B cell (primary cell): Measurements from ENCODE around the gene IFIT2. TPM values are rescaled to one million over a fixed set of nuclear protein-coding genes. Genes with fewer than 3 reads are reported as not detected.
A peak's percentile ranks its signal among the peaks of the same experiment; 100 is the strongest.

Experiments used
- ATAC-seq: fragments of 200-7000 bp; cut with Tn5 transposase; one replicate; pipeline ENCODE4 v1.10.0; 2021; ENCODE audit warnings: low read depth, mild to moderate bottlenecking, moderate number of reproducible peaks, moderate library complexity
- CTCF ChIA-PET: fragments of 350-600 bp; sonication (Branson Sonifier 250); formaldehyde crosslinking; loops from one replicate; lab custom pipeline; 2021; ENCODE audit warnings: antibody characterized with exemption, inconsistent platforms; lab: Charles Lee
- POLR2A ChIA-PET: fragments of 350-600 bp; sonication (Branson Sonifier 250); formaldehyde crosslinking; loops from one replicate; lab custom pipeline; 2021; ENCODE audit warnings: antibody characterized with exemption; lab: Charles Lee
- DNase-seq: peaks from one replicate; pipeline ENCODE4 v3.0.0; 2013
- H2AFZ ChIP-seq: 2 replicates; pipeline ENCODE4 v1.6.1; 2012; ENCODE audit warnings: mild to moderate bottlenecking, low read depth, low read length; ENCODE audit not compliant: insufficient read depth, poor library complexity, severe bottlenecking
- H3K27ac ChIP-seq, 2 donors: 1 replicate in 1 of 2; 2 replicates in 1 of 2; pipeline ENCODE4 v1.5.1; 2012 to 2013; ENCODE audit warnings: low read length in 2 of 2, mild to moderate bottlenecking in 2 of 2, moderate library complexity in 1 of 2
- H3K27me3 ChIP-seq, 4 experiments: fragments of 200-600 bp in 1 of 4; sonication (generic) in 1 of 4; replicated peaks in 1 of 4; 1 replicate in 2 of 4; 2 replicates in 2 of 4; pipeline versions ENCODE4 v1.6.1 to v1.7.0; 2013 to 2016; ENCODE audit warnings: low read length in 3 of 4, mild to moderate bottlenecking in 2 of 4, mixed read lengths in 1 of 4, moderate library complexity in 1 of 4; ENCODE audit not compliant: insufficient read depth in 4 of 4, control insufficient read depth in 3 of 4; ENCODE audit errors: control extremely low read depth in 1 of 4
- H3K36me3 ChIP-seq, 2 experiments: replicated peaks in 1 of 2; 1 replicate in 1 of 2; 2 replicates in 1 of 2; pipeline versions ENCODE4 v1.6.1 to v1.7.1; 2013; ENCODE audit warnings: low read length in 1 of 2; ENCODE audit not compliant: insufficient read depth in 2 of 2, control insufficient read depth in 1 of 2; ENCODE audit errors: control extremely low read depth in 1 of 2, extremely low read depth in 1 of 2
- H3K4me1 ChIP-seq, 2 donors: fragments of 200-600 bp in 1 of 2; sonication (generic) in 1 of 2; 1 replicate in 1 of 2; 2 replicates in 1 of 2; pipeline versions ENCODE4 v1.5.1 to v1.6.1; 2013 to 2017; ENCODE audit warnings: low read length in 2 of 2; ENCODE audit not compliant: control insufficient read depth in 2 of 2, insufficient read depth in 2 of 2
- H3K4me2 ChIP-seq: replicated peaks from 2 replicates; pipeline ENCODE3; 2012; ENCODE audit warnings: mild to moderate bottlenecking, low read depth, low read length; ENCODE audit not compliant: poor library complexity, severe bottlenecking
- H3K4me3 ChIP-seq, 5 experiments: fragments of 200-600 bp in 1 of 5; sonication (generic) in 1 of 5; 1 replicate in 3 of 5; 2 replicates in 2 of 5; pipeline versions ENCODE4 v1.5.1 to v1.7.0; 2011 to 2016; ENCODE audit warnings: low read length in 4 of 5, mild to moderate bottlenecking in 4 of 5, low read depth in 2 of 5, control low read depth in 1 of 5, moderate library complexity in 1 of 5; ENCODE audit not compliant: insufficient read depth in 1 of 5; ENCODE audit errors: control extremely low read depth in 1 of 5, extremely low read depth in 1 of 5
- H3K79me2 ChIP-seq: fragments of 200-600 bp; sonication (generic); one replicate; pipeline ENCODE4 v1.6.0; 2016; ENCODE audit warnings: low read length; ENCODE audit not compliant: control insufficient read depth, insufficient read depth
- H3K9ac ChIP-seq: fragments of 200-600 bp; sonication (generic); 2 replicates; pipeline ENCODE4 v1.6.1; 2017; ENCODE audit warnings: mild to moderate bottlenecking, low read length, moderate library complexity
- H3K9me3 ChIP-seq, 3 donors: one replicate each; pipeline versions ENCODE4 v1.6.1 to v1.7.1; 2013; ENCODE audit warnings: low read length in 2 of 3; ENCODE audit not compliant: control insufficient read depth in 2 of 3, insufficient read depth in 1 of 3; ENCODE audit errors: control extremely low read depth in 1 of 3
- H4K20me1 ChIP-seq: 2 replicates; pipeline ENCODE4 v1.6.0; 2012; ENCODE audit warnings: mild to moderate bottlenecking, low read length; ENCODE audit not compliant: insufficient read depth, control insufficient read depth, poor library complexity, severe bottlenecking
- H3K27ac Mint-ChIP-seq: one replicate; pipeline ENCODE4 v1.8.0; 2021; ENCODE audit warnings: mixed read lengths
- H3K27me3 Mint-ChIP-seq: one replicate; pipeline ENCODE4 v1.8.0; 2021; ENCODE audit warnings: mixed read lengths
- H3K4me1 Mint-ChIP-seq: one replicate; pipeline ENCODE4 v1.8.0; 2021; ENCODE audit warnings: mixed read lengths
- H3K4me3 Mint-ChIP-seq: one replicate; pipeline ENCODE4 v1.8.0; 2021; ENCODE audit warnings: mixed read lengths
- H3K9me3 Mint-ChIP-seq: one replicate; pipeline ENCODE4 v1.8.0; 2022; ENCODE audit warnings: mixed read lengths; ENCODE audit not compliant: insufficient read depth
- EZH2 ChIP-seq: IDR thresholded peaks from 2 replicates; pipeline ENCODE4 v1.6.1; 2012; ENCODE audit warnings: borderline replicate concordance, low read depth, mild to moderate bottlenecking, moderate library complexity, low read length; ENCODE audit not compliant: insufficient read depth, poor library complexity, severe bottlenecking
- WGBS: methylation state at CpG from one replicate; pipeline ENCODE4 v1.1.5; 2013; ENCODE audit warnings: missing lambda C conversion rate; ENCODE audit not compliant: insufficient coverage; 5-methylcytosine and 5-hydroxymethylcytosine counted together
- intact Hi-C: fragments of 100-400 bp; cut with micrococcal nuclease; formaldehyde crosslinking; loops from one replicate; pipeline ENCODE4 v1.10.0; 2022
- polyA plus RNA-seq: library from polyadenylated mRNA; depleted of rRNA; stranded (reverse); fragments of >200 nt; gene quantifications from 2 replicates; pipeline ENCODE4 v1.2.3, GENCODE V29; 2012
- total RNA-seq, 2 donors: library from RNA; stranded (reverse); fragments of 120-200 nt in 1 of 2; gene quantifications; 1 replicate in 1 of 2; 2 replicates in 1 of 2; pipeline versions ENCODE4 v1.2.3 to v1.2.4, GENCODE V29; 2013 to 2022
- TF ChIP-seq, protein P1 (sequence below): fragments of 200-600 bp; IDR thresholded peaks from one replicate; pipeline ENCODE4 v1.8.0; 2022; ENCODE audit warnings: antibody characterized with exemption, mild to moderate bottlenecking

Gene IFIT2
- total and polyA plus RNA-seq, 2 donors (not counting 1 experiment from before 2014, with no cell fraction given): 3.6 to 12.4 TPM

DNA sequence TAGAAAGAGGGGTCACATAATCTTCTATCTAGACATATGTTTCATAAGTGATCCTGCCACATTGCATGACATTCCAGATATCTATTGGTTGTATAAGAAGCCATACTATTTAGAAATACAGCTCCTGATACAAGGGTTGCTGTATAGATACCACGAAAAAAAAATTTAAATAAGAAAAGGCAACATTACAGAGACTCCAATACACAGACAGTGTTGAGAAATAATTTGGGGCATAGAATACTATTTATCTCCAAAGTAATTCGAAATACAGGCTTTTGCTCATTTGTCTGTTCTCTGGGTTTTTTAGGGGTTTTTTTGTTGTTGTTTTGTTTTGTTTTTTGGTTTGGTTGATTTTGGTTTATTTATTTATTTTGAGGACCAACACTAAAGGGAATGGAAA is 2.6 kb downstream of the IFIT2 start:
- Histone ChIP-seq H3K9ac (no peak overlapping the region), H3K36me3 (peaks cover 0 to 33% of the 10 kb centered on the region in 2 experiments), H3K4me1 (peaks cover 29% of the 10 kb centered on the region in 2 donors), H3K4me2 (peak overlapping the region; percentile 71), H2AFZ (no peak overlapping the region), H3K4me3 (no peak overlapping the region), H3K9me3 (peaks cover 0 to 3% (median 1%) of the 10 kb centered on the region in 3 donors), H3K27me3 (no peaks in the 10 kb centered on the region), H3K27ac (no peak overlapping the region), H3K79me2 (peaks cover 28% of the 10 kb centered on the region), H4K20me1 (peaks cover 11% of the 10 kb centered on the region)
- Mint-ChIP-seq H3K27me3 (no peaks in the 10 kb centered on the region), H3K27ac (no peak overlapping the region), H3K4me3 (peak overlapping the region; percentile 94), H3K4me1 (peaks cover 45% of the 10 kb centered on the region), H3K9me3 (no peaks in the 10 kb centered on the region)
- DNase-seq: no peak
- ChIA-PET POLR2A (interaction anchor here (1.3 kb wide), 1 partner anchor 110 kb away, joined by 4 read pairs; the partner anchor contains the start of gene IFIT5), CTCF (interaction anchor here (1.2 to 5.0 kb wide), 2 partner anchors 64 to 89 kb away, joined by 3 to 34 read pairs; partner anchors contain the start of gene IFIT1)
- TF ChIP-seq, protein P1, sequence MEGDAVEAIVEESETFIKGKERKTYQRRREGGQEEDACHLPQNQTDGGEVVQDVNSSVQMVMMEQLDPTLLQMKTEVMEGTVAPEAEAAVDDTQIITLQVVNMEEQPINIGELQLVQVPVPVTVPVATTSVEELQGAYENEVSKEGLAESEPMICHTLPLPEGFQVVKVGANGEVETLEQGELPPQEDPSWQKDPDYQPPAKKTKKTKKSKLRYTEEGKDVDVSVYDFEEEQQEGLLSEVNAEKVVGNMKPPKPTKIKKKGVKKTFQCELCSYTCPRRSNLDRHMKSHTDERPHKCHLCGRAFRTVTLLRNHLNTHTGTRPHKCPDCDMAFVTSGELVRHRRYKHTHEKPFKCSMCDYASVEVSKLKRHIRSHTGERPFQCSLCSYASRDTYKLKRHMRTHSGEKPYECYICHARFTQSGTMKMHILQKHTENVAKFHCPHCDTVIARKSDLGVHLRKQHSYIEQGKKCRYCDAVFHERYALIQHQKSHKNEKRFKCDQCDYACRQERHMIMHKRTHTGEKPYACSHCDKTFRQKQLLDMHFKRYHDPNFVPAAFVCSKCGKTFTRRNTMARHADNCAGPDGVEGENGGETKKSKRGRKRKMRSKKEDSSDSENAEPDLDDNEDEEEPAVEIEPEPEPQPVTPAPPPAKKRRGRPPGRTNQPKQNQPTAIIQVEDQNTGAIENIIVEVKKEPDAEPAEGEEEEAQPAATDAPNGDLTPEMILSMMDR: no peak
- intact Hi-C loops: loop anchor here (5.0 kb wide), 1 partner anchor 1858 kb away; no protein-coding TSS in a partner anchor
- no CpG with 5 or more reads among the region's 2 CpGs for WGBS
- no peak for ATAC-seq

DNA sequence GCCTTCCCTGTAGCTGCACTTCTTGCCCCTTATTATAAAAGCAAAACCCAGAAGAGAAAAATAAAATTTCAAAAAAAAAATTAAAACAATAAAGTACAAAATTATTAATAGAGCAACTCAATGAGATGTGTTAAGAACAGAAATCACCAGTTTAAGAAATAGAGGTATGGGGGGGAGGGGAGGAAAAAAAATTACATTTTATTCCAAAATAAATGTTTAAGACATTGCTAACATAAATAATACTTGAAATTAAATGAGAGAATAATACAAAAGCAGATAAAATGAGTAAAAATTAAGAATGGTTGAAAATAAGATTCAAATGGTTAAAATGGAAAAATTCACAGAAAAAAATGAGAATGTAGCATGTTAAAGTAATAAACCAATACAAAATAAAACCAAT is 3.1 kb downstream of the IFIT2 start:
- TF ChIP-seq, protein P1: no peak
- TF ChIP-seq EZH2: no peak
- peaks cover 0 to 3% (median 0%) of the 10 kb centered on the region in 3 donors for H3K9me3 ChIP-seq
- H3K27ac ChIP-seq: no peak overlapping the region
- H4K20me1 ChIP-seq: peaks cover 11% of the 10 kb centered on the region
- peaks cover 28% of the 10 kb centered on the region for H3K79me2 ChIP-seq
- no peak overlapping the region for H3K9ac ChIP-seq
- H2AFZ ChIP-seq: no peak overlapping the region
- Mint-ChIP-seq H3K9me3 (no peaks in the 10 kb centered on the region), H3K4me1 (peaks cover 47% of the 10 kb centered on the region), H3K27ac (no peak overlapping the region), H3K27me3 (no peaks in the 10 kb centered on the region), H3K4me3 (no peak overlapping the region)
- peaks cover 0 to 35% of the 10 kb centered on the region in 2 experiments for H3K36me3 ChIP-seq
- ATAC-seq (no peak), DNase-seq (no peak)
- H3K4me1 ChIP-seq: peaks cover 29% of the 10 kb centered on the region in 2 donors
- H3K27me3 ChIP-seq: no peaks in the 10 kb centered on the region
- POLR2A ChIA-PET: no interaction called here
- H3K4me3 ChIP-seq: no peak overlapping the region
- intact Hi-C loops: loop anchor here (5.0 kb wide), 1 partner anchor 1857 kb away; no protein-coding TSS in a partner anchor
- CTCF ChIA-PET: interaction anchor here (0.7 to 5.0 kb wide), 5 partner anchors 8 to 88 kb away, joined by 3 to 34 read pairs (median 3); partner anchors contain the start of gene IFIT1
- no peak overlapping the region for H3K4me2 ChIP-seq
